WTC11 (cell line): ENCODE data around the gene SKP2.

Experiments used
- ATF1 ChIP-seq: sonication (generic); formaldehyde crosslinking; IDR thresholded peaks from 2 replicates; pipeline ENCODE4 v1.8.1; 2023; ENCODE audit warnings: mild to moderate bottlenecking, moderate library complexity, missing genetic modification reagents
- ATF2 ChIP-seq: sonication (generic); formaldehyde crosslinking; IDR thresholded peaks from 2 replicates; pipeline ENCODE4 v1.8.1; 2022; ENCODE audit warnings: low read depth, missing genetic modification reagents, borderline replicate concordance
- CTCF ChIP-seq: fragments of 200-600 bp; IDR thresholded peaks from 2 replicates; pipeline ENCODE4 v1.8.0; 2022; ENCODE audit warnings: antibody characterized with exemption
- ETV6 ChIP-seq: sonication (generic); formaldehyde crosslinking; IDR thresholded peaks from 2 replicates; pipeline ENCODE4 v1.8.1; 2022; ENCODE audit warnings: mild to moderate bottlenecking, missing genetic modification reagents
- FOXJ3 ChIP-seq: sonication (generic); formaldehyde crosslinking; IDR thresholded peaks from 2 replicates; pipeline ENCODE4 v1.9.0; 2021; ENCODE audit warnings: missing genetic modification reagents, mild to moderate bottlenecking, borderline replicate concordance
- HMGA2 ChIP-seq: fragments of 250-450 bp; sonication (Bioruptor Pico); IDR thresholded peaks from 2 replicates; pipeline ENCODE4 v1.4.0; 2021; ENCODE audit warnings: mild to moderate bottlenecking, moderate library complexity
- MAX ChIP-seq: sonication (generic); formaldehyde crosslinking; IDR thresholded peaks from 2 replicates; pipeline ENCODE4 v1.8.0; 2022; ENCODE audit warnings: mild to moderate bottlenecking, missing genetic modification reagents
- NR3C1 ChIP-seq: sonication (generic); formaldehyde crosslinking; conservative IDR thresholded peaks from 2 replicates; pipeline ENCODE4 v1.8.1; 2023; ENCODE audit warnings: low read depth, mild to moderate bottlenecking, missing genetic modification reagents
- RORB ChIP-seq: fragments of 250-450 bp; sonication (Bioruptor Pico); IDR thresholded peaks from 2 replicates; pipeline ENCODE4 v1.9.0; 2021; ENCODE audit warnings: mild to moderate bottlenecking
- TEAD4 ChIP-seq: sonication (generic); formaldehyde crosslinking; IDR thresholded peaks from 2 replicates; pipeline ENCODE4 v1.8.0; 2022; ENCODE audit warnings: mild to moderate bottlenecking, missing genetic modification reagents
- ZNF232 ChIP-seq: sonication (generic); formaldehyde crosslinking; IDR thresholded peaks from 2 replicates; pipeline ENCODE4 v1.8.0; 2022; ENCODE audit warnings: mild to moderate bottlenecking, missing genetic modification reagents
- TF ChIP-seq, protein P1 (sequence below): sonication (generic); formaldehyde crosslinking; IDR thresholded peaks from 2 replicates; pipeline ENCODE4 v1.8.1; 2023; ENCODE audit warnings: mild to moderate bottlenecking, missing genetic modification reagents

DNA sequence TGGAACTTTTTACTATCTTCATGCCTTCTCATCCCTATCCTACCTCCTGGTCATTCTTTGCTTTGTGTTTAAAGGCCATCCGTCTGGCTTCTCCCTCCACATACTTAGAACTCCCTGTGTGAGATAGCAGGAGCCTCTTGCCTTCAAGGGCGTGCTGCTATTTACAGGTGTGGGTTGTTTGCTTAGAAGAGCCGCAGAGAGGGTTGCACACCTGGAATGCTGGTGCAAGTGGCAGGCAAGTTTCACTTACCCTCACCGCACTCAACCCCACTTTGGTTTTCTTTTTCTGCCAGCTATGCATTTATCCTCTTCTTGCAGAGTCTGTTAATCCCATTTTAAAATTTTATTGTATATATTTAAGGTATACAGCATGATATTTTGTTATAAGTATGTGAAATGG, 12.6 kb downstream of the SKP2 start:
- TF ChIP-seq ATF1 (CRISPR knock-in tag) (no peak), CTCF (no peak), RORB (CRISPR knock-in tag) (no peak), FOXJ3 (no peak), TEAD4 (no peak), NR3C1 (CRISPR knock-in tag) (no peak), ATF2 (CRISPR knock-in tag) (no peak), HMGA2 (no peak), ZNF232 (CRISPR knock-in tag) (no peak), ETV6 (no peak), MAX (CRISPR knock-in tag) (no peak)
- TF ChIP-seq, protein P1, sequence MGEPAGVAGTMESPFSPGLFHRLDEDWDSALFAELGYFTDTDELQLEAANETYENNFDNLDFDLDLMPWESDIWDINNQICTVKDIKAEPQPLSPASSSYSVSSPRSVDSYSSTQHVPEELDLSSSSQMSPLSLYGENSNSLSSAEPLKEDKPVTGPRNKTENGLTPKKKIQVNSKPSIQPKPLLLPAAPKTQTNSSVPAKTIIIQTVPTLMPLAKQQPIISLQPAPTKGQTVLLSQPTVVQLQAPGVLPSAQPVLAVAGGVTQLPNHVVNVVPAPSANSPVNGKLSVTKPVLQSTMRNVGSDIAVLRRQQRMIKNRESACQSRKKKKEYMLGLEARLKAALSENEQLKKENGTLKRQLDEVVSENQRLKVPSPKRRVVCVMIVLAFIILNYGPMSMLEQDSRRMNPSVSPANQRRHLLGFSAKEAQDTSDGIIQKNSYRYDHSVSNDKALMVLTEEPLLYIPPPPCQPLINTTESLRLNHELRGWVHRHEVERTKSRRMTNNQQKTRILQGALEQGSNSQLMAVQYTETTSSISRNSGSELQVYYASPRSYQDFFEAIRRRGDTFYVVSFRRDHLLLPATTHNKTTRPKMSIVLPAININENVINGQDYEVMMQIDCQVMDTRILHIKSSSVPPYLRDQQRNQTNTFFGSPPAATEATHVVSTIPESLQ (CRISPR knock-in tag) = no peak
